ENCODE measurements around the gene SOX6. TPM values are rescaled to one million over a fixed set of nuclear protein-coding genes. Genes with fewer than 3 reads are reported as not detected.

The SOX6 gene
- total RNA-seq, 2 experiments from 2014 or later: 0.20 TPM; not detected in 1

DNA sequence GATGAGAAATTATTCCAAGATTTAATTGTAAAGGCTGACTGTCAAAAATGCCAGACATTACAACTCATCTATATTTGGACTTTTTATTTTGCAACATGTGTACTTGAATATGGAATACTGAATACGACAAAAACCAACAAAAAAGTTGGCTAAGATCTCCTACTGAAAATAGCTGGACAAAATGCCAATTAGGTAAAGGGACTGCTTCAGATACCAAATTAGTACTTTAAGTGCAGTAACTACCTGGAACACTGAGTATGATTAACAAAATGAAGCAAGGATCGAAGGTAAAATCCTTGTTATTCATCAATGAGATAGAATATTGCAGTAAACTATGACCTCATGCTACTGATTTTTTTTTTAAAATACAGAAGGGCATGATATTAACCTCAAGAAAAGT is 173.8 kb downstream of the SOX6 start:
- H3K27ac Mint-ChIP-seq: no peak overlapping the region
- Histone ChIP-seq H3K36me3 (ENCODE audit: insufficient read depth, low read length) (no peaks in the 10 kb centered on the region), H3K27ac (ENCODE audit: low read depth in 1 of 2, low read length in 2 of 2) (no peak overlapping the region), H3K27me3 (ENCODE audit: control insufficient read depth in 1 of 2, insufficient read depth in 2 of 2, low read length in 2 of 2) (no peaks in the 10 kb centered on the region), H3K9me3 (ENCODE audit: control insufficient read depth in 1 of 2, insufficient read depth in 1 of 2, low read length in 2 of 2) (no peaks in the 10 kb centered on the region), H3K4me3 (ENCODE audit: low read length) (no peak overlapping the region), H3K4me1 (ENCODE audit: insufficient read depth, low read length) (no peaks in the 10 kb centered on the region)
- H3K27me3 Mint-ChIP-seq: no peaks in the 10 kb centered on the region
- DNase-seq: no peak
- no peaks in the 10 kb centered on the region for H3K36me3 Mint-ChIP-seq (ENCODE audit: low read depth)
- H3K4me3 Mint-ChIP-seq: no peak overlapping the region
- no peak for ATAC-seq (ENCODE audit: poor library complexity)
- H3K9me3 Mint-ChIP-seq: no peaks in the 10 kb centered on the region
- intact Hi-C loops (cut with DNase I, micrococcal nuclease): no loop called here
- ChIA-PET POLR2A (no interaction called here), CTCF (no interaction called here)
- H3K4me1 Mint-ChIP-seq (ENCODE audit: low read depth): no peaks in the 10 kb centered on the region
- no peak for TF ChIP-seq CTCF (IDR thresholded peaks at IDR 0.05)

DNA sequence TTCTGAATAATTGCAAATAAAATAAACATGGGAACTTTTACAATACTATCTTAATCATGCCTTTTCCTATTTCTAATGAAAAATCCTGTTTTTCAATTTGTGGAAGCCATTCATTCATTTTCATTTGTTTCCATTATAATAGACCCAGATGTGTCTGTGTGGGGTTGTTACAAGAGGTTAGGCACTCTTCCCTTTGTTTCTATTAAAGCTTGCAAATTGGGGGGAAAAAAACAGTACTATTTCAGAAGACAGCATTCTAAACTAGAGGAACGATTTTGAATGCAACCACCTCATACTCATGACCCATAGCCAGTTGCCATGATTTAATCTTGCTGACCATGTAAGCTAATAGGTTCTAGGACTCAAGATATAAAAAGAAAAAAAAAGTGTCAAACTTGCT is 175.5 kb downstream of the SOX6 start:
- H3K4me1 Mint-ChIP-seq (ENCODE audit: low read depth): no peaks in the 10 kb centered on the region
- DNase-seq (no peak), ATAC-seq (ENCODE audit: poor library complexity) (no peak)
- Histone ChIP-seq H3K27me3 (ENCODE audit: control insufficient read depth in 1 of 2, insufficient read depth in 2 of 2, low read length in 2 of 2) (no peaks in the 10 kb centered on the region), H3K4me3 (ENCODE audit: low read length) (no peak overlapping the region), H3K27ac (ENCODE audit: low read depth in 1 of 2, low read length in 2 of 2) (no peak overlapping the region), H3K9me3 (ENCODE audit: control insufficient read depth in 1 of 2, insufficient read depth in 1 of 2, low read length in 2 of 2) (no peaks in the 10 kb centered on the region), H3K36me3 (ENCODE audit: insufficient read depth, low read length) (no peaks in the 10 kb centered on the region), H3K4me1 (ENCODE audit: insufficient read depth, low read length) (no peaks in the 10 kb centered on the region)
- H3K36me3 Mint-ChIP-seq (ENCODE audit: low read depth): no peaks in the 10 kb centered on the region
- H3K27ac Mint-ChIP-seq: no peak overlapping the region
- no peak for TF ChIP-seq CTCF (IDR thresholded peaks at IDR 0.05)
- intact Hi-C loops (cut with DNase I, micrococcal nuclease): no loop called here
- no peaks in the 10 kb centered on the region for H3K27me3 Mint-ChIP-seq
- ChIA-PET CTCF (no interaction called here), POLR2A (no interaction called here)
- H3K4me3 Mint-ChIP-seq: no peak overlapping the region
- no peaks in the 10 kb centered on the region for H3K9me3 Mint-ChIP-seq

DNA sequence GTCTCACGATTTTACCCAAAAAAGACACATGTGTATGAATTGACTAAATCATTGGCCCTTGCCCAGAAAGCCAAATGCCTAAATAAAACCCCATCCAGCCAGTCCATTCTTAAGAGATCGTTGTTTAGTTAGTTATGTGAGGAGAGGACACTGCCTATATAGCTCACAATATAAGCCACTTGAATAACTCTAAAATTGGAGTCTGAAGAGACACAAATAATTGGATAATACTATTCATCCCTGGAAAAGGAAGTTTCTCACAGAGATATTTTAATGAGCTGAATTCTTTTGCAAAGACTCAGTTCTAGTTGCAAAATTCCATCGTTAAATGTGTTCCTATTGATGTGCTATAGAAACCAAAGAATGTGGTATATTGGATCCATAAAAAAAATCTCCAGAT is 176.7 kb downstream of the SOX6 start:
- H3K27ac ChIP-seq (ENCODE audit: low read depth in 1 of 2, low read length in 2 of 2): no peak overlapping the region
- H3K4me1 ChIP-seq (ENCODE audit: insufficient read depth, low read length): no peaks in the 10 kb centered on the region
- no peak overlapping the region for H3K4me3 ChIP-seq (ENCODE audit: low read length)
- no peak overlapping the region for H3K27ac Mint-ChIP-seq
- H3K4me1 Mint-ChIP-seq (ENCODE audit: low read depth): no peaks in the 10 kb centered on the region
- no peaks in the 10 kb centered on the region for H3K36me3 Mint-ChIP-seq (ENCODE audit: low read depth)
- no peaks in the 10 kb centered on the region for H3K9me3 ChIP-seq (ENCODE audit: control insufficient read depth in 1 of 2, insufficient read depth in 1 of 2, low read length in 2 of 2)
- CTCF ChIA-PET: no interaction called here
- H3K27me3 Mint-ChIP-seq: no peaks in the 10 kb centered on the region
- H3K4me3 Mint-ChIP-seq: no peak overlapping the region
- ATAC-seq (ENCODE audit: poor library complexity): no peak
- no peaks in the 10 kb centered on the region for H3K36me3 ChIP-seq (ENCODE audit: insufficient read depth, low read length)
- POLR2A ChIA-PET: no interaction called here
- no peaks in the 10 kb centered on the region for H3K9me3 Mint-ChIP-seq
- TF ChIP-seq CTCF (IDR thresholded peaks at IDR 0.05): no peak
- intact Hi-C loops (cut with DNase I, micrococcal nuclease): no loop called here
- H3K27me3 ChIP-seq (ENCODE audit: control insufficient read depth in 1 of 2, insufficient read depth in 2 of 2, low read length in 2 of 2): no peaks in the 10 kb centered on the region
- DNase-seq: no peak
